ENCODE results near the gene ATP6V1F.

ATP6V1F gene

DNA sequence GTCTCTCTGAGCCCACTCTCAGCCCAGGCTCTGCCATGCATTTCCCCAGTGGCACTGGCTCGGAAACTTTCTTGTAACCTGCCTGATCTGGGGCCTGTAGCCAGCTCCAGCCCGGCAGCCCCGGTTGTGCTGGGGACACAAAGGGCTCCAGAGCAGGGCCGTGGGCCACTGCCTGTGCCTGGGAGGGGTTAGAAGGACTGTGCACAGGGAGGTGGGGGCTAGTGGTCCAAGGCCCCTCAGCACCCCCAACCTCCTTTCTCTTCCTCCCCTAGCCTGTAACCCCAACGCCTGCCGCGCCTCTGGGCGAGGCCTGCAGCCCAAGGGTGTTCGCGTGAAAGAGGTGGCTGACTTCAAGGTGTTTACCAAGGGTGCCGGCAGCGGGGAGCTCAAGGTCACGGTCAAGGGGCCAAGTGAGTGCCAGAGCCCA lies 22.9 kb upstream of the ATP6V1F start:
- Histone ChIP-seq H3K4me2 (ENCODE audit: low read depth, low read length, poor library complexity, severe bottlenecking) (no peak overlapping the region), H3K9me2 (replicated peaks; ENCODE audit: insufficient read depth, low read length) (no peaks in the 10 kb centered on the region), H4K20me1 (ENCODE audit: low read depth, low read length) (no peaks in the 10 kb centered on the region), H3K4me3 (ENCODE audit: insufficient read depth, low read length, poor library complexity, severe bottlenecking) (no peak overlapping the region), H3K27me3 (ENCODE audit: low read length) (no peaks in the 10 kb centered on the region), H3K27ac (ENCODE audit: low read depth, low read length) (no peak overlapping the region), H3K79me2 (ENCODE audit: insufficient read depth, low read length) (no peaks in the 10 kb centered on the region), H2AFZ (ENCODE audit: low read depth, low read length, severe bottlenecking) (no peak overlapping the region), H3K36me3 (ENCODE audit: low read length) (no peaks in the 10 kb centered on the region), H3K9me3 (ENCODE audit: insufficient read depth, low read length) (no peaks in the 10 kb centered on the region), H3K9ac (ENCODE audit: low read length) (no peak overlapping the region), H3F3A (ENCODE audit: insufficient read depth) (no peaks in the 10 kb centered on the region)
- TF ChIP-seq EZH2phosphoT487 (conservative IDR thresholded peaks at IDR 0.05; ENCODE audit: low read length) (no peak), CTCF (IDR thresholded peaks at IDR 0.05; ENCODE audit: insufficient read depth, low read length, poor library complexity, severe bottlenecking) (no peak)

- no peaks in the 10 kb centered on the region for H3K9me3 ChIP-seq (ENCODE audit: insufficient read depth, low read length)
- H3K4me3 ChIP-seq (ENCODE audit: insufficient read depth, low read length, poor library complexity, severe bottlenecking): no peak overlapping the region
- H3K9me2 ChIP-seq (replicated peaks; ENCODE audit: insufficient read depth, low read length): no peaks in the 10 kb centered on the region
- no peak overlapping the region for H3K27ac ChIP-seq (ENCODE audit: low read depth, low read length)
- H2AFZ ChIP-seq (ENCODE audit: low read depth, low read length, severe bottlenecking): no peak overlapping the region
- no peak overlapping the region for H3K9ac ChIP-seq (ENCODE audit: low read length)
- TF ChIP-seq EZH2phosphoT487 (conservative IDR thresholded peaks at IDR 0.05; ENCODE audit: low read length): no peak
- no peaks in the 10 kb centered on the region for H4K20me1 ChIP-seq (ENCODE audit: low read depth, low read length)
- H3K27me3 ChIP-seq (ENCODE audit: low read length): no peaks in the 10 kb centered on the region
- H3K36me3 ChIP-seq (ENCODE audit: low read length): no peaks in the 10 kb centered on the region
- H3K4me2 ChIP-seq (ENCODE audit: low read depth, low read length, poor library complexity, severe bottlenecking): no peak overlapping the region
- no peaks in the 10 kb centered on the region for H3F3A ChIP-seq (ENCODE audit: insufficient read depth)
- H3K79me2 ChIP-seq (ENCODE audit: insufficient read depth, low read length): no peaks in the 10 kb centered on the region
These were observed 22.1 kb upstream of the ATP6V1F start for GRCh38 chr7:128840326-128841170.

DNA sequence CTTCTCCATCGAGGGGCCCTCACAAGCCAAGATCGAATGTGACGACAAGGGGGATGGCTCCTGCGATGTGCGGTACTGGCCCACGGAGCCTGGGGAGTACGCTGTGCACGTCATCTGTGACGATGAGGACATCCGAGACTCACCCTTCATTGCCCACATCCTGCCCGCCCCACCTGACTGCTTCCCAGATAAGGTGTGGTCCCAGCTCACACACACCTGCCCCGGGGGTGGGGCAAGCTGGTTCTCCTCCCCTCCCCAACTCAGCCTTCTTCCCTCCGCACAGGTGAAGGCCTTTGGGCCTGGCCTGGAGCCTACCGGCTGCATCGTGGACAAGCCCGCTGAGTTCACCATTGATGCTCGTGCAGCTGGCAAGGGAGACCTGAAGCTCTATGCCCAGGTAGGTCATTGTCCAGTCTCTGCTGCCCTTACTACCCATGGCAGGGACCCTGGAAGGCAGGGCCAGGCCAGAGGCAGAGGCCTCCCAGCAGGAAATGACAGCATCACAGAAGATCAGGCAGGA lies 21.4 kb upstream of the ATP6V1F start:
- H3K9me2 ChIP-seq (replicated peaks; ENCODE audit: insufficient read depth, low read length): no peaks in the 10 kb centered on the region
- H4K20me1 ChIP-seq (ENCODE audit: low read depth, low read length): no peaks in the 10 kb centered on the region
- no peaks in the 10 kb centered on the region for H3K9me3 ChIP-seq (ENCODE audit: insufficient read depth, low read length)
- no peak overlapping the region for H3K4me3 ChIP-seq (ENCODE audit: insufficient read depth, low read length, poor library complexity, severe bottlenecking)
- TF ChIP-seq CTCF (IDR thresholded peaks at IDR 0.05; ENCODE audit: insufficient read depth, low read length, poor library complexity, severe bottlenecking) (no peak), EZH2phosphoT487 (conservative IDR thresholded peaks at IDR 0.05; ENCODE audit: low read length) (no peak)
- H3K4me2 ChIP-seq (ENCODE audit: low read depth, low read length, poor library complexity, severe bottlenecking): no peak overlapping the region
- no peak overlapping the region for H3K9ac ChIP-seq (ENCODE audit: low read length)
- H3K27me3 ChIP-seq (ENCODE audit: low read length): no peaks in the 10 kb centered on the region
- H2AFZ ChIP-seq (ENCODE audit: low read depth, low read length, severe bottlenecking): no peak overlapping the region
- H3F3A ChIP-seq (ENCODE audit: insufficient read depth): no peaks in the 10 kb centered on the region
- no peaks in the 10 kb centered on the region for H3K79me2 ChIP-seq (ENCODE audit: insufficient read depth, low read length)
- no peak overlapping the region for H3K27ac ChIP-seq (ENCODE audit: low read depth, low read length)
- H3K36me3 ChIP-seq (ENCODE audit: low read length): no peaks in the 10 kb centered on the region

Measured in SU-DHL-6 (cell line).